NCI-H2196 treated with DMSO at 0.1 percent for 48 hours (cell line): ENCODE measurements around the gene SPOP.
"Not testable (repeated sequence)": the region's sequence is repeated elsewhere in the genome, so short reads cannot be mapped to it uniquely, and the experiment has no call there.

Experiments
- DNase-seq: peaks from one replicate; lab custom pipeline; 2025; ENCODE audit not compliant: unreplicated experiment; lab: John Stamatoyannopoulos, UW

SPOP gene

GRCh38 chr17:49659661-49660382 is 18.1 kb downstream of the SPOP start:
- DNase-seq: no peak

GRCh38 chr17:49656247-49656646 is 21.6 kb downstream of the SPOP start:
- DNase-seq: no peak

- no peak for DNase-seq
Observed at GRCh38 chr17:49647256-49647585, 30.7 kb downstream of the SPOP start.

GRCh38 chr17:49646391-49647255 is 31.3 kb downstream of the SPOP start:
- no peak for DNase-seq

GRCh38 chr17:49646056-49646390 is 31.9 kb downstream of the SPOP start:
- not testable (repeated sequence) for DNase-seq

GRCh38 chr17:49645654-49646053 is 32.2 kb downstream of the SPOP start:
- no peak for DNase-seq

GRCh38 chr17:49640556-49640955 is 37.3 kb downstream of the SPOP start:
- DNase-seq: no peak

- no peak for DNase-seq
Observed at GRCh38 chr17:49638818-49639217, 39.1 kb downstream of the SPOP start.

- DNase-seq: no peak
Observed at GRCh38 chr17:49637739-49638138, 40.2 kb downstream of the SPOP start.

- DNase-seq: no peak
Observed at GRCh38 chr17:49637050-49637449, 40.8 kb downstream of the SPOP start.

GRCh38 chr17:49635121-49635520 is 42.8 kb downstream of the SPOP start:
- no peak for DNase-seq

- DNase-seq: no peak
Observed at GRCh38 chr17:49634485-49634860, 43.4 kb downstream of the SPOP start.

GRCh38 chr17:49633762-49634484 is 44.0 kb downstream of the SPOP start:
- DNase-seq: no peak

- DNase-seq: no peak
Observed at GRCh38 chr17:49633250-49633649, 44.6 kb downstream of the SPOP start.

GRCh38 chr17:49632201-49632600 is 45.7 kb downstream of the SPOP start:
- no peak for DNase-seq

GRCh38 chr17:49631496-49631895 is 46.4 kb downstream of the SPOP start:
- DNase-seq: no peak

GRCh38 chr17:49630113-49630900 is 47.6 kb downstream of the SPOP start:
- DNase-seq: no peak

- no peak for DNase-seq
Observed at GRCh38 chr17:49629447-49629846, 48.5 kb downstream of the SPOP start.

GRCh38 chr17:49624896-49625295 is 53.0 kb downstream of the SPOP start:
- no peak for DNase-seq

GRCh38 chr17:49621946-49622529 is 55.9 kb downstream of the SPOP start:
- no peak for DNase-seq

GRCh38 chr17:49621420-49621819 is 56.5 kb downstream of the SPOP start:
- DNase-seq: no peak
